IPS DF 4.7 (cell line): ENCODE measurements around the gene B3GNT2.
"Not testable (repeated sequence)": the region's sequence is repeated elsewhere in the genome, so short reads cannot be mapped to it uniquely, and the experiment has no call there.

Source experiments
- DNase-seq: peaks from one replicate; pipeline ENCODE4 v3.0.0-alpha.2; 2013; ENCODE audit warnings: low spot score; ENCODE audit errors: extremely low read depth

B3GNT2 gene, protein sequence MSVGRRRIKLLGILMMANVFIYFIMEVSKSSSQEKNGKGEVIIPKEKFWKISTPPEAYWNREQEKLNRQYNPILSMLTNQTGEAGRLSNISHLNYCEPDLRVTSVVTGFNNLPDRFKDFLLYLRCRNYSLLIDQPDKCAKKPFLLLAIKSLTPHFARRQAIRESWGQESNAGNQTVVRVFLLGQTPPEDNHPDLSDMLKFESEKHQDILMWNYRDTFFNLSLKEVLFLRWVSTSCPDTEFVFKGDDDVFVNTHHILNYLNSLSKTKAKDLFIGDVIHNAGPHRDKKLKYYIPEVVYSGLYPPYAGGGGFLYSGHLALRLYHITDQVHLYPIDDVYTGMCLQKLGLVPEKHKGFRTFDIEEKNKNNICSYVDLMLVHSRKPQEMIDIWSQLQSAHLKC

DNA sequence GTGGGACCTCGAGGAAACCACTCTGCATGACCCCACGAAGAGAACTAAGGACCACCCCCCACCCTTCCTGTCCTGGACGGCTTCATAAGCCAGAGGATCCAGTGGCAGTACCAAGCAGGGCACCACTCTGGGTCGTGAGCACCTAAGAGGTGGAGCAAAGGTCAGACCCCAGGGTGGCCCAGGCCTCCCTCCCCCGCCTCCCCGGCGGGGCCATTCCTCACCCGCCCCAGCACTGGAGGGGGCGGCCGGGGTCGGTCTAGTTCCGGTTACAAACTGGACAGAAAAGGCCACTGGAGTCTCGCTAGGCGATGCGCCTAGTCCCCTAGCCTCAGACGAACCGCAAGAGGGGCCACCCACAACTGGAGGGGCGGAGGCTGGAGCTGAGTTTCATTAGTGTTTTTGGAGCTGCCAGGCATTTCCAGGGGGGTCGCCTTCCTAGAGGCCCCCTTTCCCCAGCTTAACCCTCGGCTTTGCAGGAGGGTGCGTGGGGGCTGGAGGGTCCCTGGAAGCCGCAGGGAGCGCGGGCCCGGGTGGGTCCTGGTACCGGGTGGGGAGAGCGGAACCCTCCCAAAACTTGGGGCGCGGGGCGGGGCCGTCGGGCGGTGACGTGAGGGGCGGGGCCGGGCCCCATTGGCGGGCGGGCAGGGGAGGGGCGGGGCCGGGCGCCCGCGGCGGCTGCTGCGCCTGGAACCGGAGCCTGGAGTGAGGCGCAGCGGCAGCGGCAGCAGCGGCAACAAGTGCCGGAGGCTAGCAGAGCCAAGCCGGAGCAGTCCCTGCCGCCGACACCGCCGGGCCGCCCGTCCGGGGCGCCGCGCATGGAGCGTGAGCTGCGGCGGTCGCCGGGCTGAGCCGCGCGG, at the start of gene B3GNT2:
Gene B3GNT2 (plus strand): TSS at position 695 of the 857 bp plus-strand sequence. CDS start 26,106 bp downstream, outside the sequence.
- no peak for DNase-seq

DNA sequence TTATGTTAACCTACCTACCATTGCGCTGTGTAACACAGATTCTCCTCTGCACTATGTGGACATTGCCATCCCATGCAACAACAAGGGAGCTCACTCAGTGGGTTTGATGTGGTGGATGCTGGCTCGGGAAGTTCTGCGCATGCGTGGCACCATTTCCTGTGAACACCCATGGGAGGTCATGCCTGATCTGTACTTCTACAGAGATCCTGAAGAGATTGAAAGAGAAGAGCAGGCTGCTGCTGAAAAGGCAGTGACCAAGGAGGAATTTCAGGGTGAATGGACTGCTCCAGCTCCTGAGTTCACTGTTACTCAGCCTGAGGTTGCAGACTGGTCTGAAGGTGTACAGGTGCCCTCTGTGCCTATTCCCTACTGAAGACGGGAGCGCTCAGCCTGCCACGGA, 49.1 kb upstream of the B3GNT2 start:
- not testable (repeated sequence) for DNase-seq

DNA sequence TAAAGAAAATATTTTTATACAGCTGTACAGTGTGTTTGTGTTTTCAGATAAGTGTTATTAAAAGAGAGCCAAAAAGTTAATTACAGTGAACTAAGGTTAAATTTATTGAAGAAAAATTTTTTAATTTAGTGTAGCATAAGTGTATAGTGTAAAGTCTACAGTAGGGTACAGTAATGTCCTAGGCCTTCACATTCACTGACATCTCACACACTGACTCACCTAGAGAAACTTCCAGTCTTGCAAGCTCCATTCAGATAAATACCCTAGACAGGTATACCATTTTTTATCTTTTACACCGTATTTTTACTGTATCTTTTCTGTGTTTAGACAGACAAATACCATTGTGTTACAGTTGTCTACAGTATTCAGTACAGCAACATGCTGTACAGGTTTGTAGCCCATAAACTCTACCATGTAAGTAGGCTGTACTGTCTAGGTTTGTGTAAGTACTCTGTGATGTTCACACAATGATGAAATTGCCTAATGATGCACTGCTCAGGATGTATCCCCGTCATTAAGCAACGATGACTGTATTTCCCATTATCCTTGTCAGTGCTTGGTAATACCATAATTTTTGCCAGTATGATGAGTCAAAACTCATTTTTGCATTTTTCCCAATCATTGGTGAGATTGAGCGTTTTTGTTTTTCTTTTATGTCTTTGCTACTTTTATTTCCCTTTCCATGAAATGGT, 48.2 kb upstream of the B3GNT2 start:
- no peak for DNase-seq

DNA sequence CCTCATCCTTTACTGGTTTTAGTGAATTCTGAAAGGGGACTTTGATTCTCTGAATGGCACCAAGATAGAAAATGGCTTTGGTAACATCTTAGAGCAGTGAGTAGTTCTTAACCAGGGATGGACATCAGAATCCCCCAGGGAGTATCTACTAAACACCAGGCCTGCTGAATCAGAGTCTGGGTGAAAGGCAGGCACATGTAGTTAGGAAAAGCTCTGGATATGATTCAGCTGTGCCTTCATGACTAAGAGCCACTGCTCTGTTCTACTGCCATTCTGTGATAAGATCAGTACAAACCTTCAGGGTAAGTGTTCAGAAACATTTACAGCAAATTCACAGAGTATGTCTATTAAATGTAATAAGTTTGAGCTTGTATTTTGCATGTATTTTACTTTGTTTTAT, 46.2 kb upstream of the B3GNT2 start:
- no peak for DNase-seq

DNA sequence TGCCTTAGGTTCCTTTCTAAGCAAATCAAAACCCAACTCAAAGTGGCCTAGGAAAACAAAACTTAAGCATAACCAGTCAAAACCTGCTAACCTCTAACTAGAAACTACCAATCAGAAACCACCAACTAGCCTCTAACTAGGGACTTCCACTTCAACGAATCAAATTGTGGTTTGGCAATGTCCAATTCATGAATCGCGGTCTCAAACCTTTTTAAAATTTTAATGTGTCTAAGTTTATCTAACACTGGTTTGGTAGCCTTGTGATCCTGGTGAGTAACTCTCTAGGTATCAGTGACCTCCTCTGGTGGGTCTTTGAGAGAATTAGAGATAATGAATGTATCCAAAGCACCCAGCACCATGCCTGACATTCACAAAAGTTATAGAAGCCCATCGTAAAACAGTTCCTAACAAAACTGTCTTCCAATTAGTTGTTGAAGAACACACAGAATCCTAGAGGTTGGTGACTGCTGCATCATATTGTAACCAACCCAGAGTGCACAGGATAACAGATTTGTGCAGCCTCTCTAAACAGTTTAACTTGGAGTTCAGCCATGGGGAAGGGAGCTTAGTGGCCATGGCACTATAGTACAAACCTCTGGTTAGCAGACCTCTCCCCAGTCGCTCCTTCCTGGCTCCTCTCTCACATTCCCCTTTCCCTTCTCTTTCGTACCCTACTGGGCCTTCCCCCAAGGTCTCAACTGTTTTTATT, 45.2 kb upstream of the B3GNT2 start:
- no peak for DNase-seq

DNA sequence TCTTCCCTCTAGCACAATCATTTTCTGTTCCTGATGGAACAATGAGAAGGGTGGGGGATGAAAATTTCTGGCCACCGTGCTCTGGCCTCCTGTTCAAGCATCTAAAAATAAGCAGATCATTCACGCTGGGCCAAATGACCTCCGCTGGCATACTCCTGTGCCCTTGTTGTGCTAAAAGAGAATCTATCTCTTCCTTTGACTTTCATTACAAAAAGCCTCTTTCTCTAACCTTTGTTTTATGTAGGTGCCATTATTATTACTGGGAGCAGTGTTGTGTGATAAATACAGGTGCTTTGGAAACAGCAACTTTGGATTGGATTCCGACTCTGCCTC, 44.6 kb upstream of the B3GNT2 start:
- no peak for DNase-seq

DNA sequence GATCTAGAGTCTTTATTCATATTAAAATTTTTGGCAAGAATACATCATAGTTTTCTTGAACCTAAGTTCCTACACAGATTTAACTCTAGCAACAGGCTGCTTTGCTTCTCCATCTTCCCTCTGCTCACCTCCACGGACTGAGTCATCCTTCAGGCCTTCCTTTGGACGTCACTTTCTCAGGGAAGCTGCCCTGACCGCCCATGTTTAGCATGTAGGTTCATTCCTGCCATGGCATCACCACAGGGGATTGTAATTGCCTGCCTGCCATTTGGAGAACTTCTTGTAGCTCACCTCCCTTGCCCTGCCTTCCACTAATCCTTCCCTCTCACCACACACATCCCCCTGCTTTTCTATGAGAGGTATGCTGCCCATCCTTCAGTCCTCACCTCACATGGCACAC, 43.9 kb upstream of the B3GNT2 start:
- DNase-seq: no peak

DNA sequence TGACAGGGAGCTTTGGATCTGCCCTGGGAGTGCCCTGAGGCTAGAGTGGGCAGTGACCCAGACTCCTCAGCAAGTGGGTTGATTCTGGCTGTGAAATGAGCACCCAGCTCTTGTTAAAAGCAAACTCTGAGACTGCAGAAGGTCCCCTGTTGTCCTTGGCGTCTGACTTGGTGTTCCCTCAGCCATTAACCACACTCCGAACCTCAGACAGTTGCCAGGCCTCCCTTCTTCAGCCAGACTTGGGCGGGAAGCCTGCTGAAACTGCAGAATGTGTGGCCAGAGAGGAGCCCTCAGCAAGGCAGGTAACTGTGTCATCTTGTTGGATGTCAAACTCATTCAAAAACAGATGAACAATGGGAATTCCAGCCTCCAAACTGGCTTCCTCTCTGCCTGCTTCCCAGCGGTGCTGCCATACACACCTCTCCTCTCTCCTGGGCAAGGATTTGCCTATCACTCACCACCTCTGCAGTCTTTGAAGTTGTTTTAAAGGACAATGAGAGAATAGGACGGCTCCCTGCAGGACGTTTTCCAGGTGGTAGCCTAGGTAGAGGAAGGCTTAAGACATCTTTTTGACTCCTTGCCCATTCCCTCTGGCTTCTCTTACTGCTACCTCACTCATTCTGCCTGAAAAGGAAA, 38.9 kb upstream of the B3GNT2 start:
- DNase-seq: no peak

DNA sequence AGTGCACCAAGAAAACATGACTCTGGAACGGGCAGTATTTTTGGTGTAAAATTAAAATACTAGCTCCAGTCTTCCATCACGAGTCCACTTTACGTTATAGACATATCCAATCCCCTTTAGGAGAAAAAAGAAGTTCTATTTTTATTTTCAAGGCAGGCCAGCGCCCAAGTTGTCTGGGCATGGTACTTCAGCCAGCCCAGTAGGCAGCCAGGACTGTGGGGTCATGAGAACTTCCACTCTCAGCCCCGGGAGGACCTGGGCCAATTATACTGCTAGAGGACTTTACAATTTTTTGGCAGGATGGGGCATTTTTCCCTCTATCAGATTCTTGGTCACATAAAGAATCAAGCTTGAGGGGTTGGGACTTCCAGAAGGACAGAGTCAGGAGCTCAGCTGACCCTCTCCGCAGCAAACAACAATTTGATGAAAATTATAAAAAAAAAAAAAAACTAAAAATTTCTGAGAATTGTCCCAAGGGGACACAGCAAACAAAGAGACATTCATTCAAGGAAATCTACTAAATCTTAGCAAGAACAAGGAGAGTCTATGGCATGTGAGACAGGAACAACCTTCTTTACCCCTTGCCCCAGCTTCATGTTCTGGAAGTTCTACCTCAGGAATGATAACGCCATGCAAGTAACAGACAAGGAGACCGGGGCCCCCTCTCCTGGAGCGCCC, 37.3 kb upstream of the B3GNT2 start:
- no peak for DNase-seq

DNA sequence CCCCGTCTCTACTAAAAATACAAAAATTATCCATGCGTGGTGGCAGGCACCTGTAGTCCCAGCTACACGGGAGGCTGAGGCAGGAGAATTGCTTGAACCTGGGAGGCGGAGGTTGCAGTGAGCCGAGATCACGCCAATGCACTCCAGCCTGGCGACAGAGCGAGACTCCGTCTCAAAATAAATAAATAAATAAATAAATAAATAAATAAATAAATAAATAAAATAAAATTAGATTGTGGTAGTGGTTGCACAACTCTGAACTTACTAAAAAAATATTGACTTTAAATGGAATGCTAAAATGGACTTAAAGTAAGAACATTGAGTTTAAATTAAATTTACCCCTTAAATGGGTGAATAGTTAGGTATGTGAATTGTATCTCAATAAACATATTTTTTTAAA, 35.2 kb upstream of the B3GNT2 start:
- DNase-seq: not testable (repeated sequence)

DNA sequence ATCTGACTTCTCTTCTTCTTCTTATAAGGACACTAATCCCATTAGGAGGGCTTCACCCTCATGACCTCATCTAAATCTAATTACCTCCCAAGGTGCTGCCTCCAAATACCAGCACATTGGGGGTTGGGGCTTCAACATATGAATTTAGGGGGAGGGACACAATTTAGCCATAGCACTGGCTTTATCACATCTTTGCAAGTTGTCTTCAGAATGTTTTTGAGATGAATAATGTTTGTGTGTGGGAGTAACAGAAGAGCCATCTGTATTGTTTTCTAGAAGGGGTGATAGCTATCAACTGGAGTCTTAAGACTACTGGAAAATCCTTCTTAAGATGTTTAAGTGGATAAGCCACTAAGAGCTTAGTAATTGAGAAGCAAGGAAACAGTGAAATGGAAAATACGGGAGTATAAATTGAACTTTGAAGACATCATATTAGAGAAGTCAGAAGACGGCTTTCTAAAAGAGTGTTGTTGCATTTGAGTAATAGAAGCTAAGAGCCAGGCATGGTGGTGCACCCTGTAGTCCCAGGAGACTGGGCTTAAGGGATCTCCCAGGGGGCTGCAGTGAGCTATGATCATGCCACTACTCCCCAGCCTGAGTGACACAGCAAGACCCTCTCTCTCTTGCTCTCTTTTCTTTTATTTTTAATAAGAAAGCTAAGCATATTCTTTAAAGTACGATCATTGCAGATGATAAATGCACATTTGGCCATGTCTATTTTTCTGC, 32.6 kb upstream of the B3GNT2 start:
- no peak for DNase-seq

DNA sequence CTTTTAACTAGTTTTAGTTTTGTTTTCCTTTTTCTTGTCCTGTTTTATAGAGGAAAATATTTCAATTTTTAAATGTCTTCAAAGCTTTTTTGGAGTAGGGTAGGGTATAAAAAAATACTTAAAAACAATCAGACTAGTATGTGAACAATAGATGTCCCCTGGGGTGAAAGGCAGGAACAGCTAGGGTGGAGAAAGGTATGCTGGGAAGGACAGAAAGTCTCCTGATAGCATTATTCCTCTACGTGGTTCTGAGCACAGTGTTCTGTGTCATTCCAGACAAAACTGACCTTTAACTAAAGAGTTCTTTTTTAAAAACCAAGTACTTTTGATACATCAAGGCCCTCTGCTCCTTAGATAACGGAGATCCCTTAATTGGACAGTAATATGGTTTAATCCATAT, 32.1 kb upstream of the B3GNT2 start:
- no peak for DNase-seq

DNA sequence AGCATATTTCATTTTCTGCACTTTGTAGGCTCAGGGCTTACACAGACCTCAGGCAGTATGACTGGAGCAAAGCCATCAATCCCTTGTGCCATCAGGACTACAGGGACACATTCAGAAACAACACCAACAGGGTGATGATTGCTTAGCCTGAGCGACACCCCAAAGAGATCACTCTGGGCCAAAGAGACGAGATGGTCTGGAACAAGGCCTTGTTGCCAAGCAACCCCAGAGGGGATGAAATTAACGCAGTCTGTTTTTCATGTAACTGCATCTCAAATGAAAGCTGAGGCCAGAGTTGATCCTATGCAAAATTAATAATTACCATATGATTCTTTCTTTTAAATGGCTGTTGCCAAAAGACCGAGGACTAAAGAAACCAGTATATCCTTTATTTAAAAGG, 20.2 kb upstream of the B3GNT2 start:
- DNase-seq: no peak

DNA sequence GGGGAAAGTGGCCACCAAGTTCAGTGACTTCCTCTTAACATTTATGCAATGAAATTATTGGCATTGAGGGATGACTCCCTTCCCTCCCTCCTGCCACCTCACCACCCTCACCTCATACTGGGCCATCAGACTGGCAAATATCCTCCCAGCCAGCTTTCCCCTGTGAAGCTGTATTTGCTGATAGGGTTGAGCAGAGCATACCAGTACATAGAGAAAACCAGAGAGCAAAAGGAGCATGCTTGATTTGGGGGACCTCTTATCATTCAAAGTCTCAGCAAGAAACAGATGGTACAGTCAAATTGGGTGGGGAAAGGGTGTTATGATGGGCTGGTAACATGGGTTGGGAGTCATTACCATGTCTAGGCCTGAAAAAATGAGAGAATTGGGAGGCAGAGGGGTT, 19.1 kb upstream of the B3GNT2 start:
- DNase-seq: no peak

DNA sequence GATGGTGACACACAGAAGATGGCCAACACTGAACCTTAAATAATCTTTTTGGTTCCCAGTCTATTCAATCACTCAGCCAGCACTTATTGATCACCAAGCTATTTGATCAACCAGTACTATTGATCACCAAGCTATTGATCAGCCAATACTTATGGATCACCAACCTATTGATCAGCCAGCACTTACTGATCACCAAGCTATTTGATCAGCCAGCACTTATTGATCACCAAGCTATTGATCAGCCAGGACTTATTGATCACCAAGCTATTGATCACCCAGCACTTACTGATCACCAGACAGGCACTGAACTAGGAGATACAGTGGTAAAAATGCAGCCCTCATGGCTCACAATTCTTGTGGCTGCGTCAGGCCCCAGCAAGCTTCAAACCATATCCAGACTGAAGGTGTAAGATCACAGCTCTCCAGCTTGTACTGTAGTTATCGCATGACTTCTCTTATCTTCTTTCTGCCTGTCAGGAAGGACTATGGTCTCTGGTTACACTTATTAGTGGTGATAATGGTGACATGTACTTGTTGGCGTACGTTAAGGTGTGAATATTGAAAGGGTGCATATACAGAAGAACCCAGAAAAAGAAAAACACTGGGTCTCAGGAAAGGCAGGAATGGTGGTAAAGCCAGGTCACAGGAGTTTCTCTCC, 18.4 kb upstream of the B3GNT2 start:
- DNase-seq: no peak

DNA sequence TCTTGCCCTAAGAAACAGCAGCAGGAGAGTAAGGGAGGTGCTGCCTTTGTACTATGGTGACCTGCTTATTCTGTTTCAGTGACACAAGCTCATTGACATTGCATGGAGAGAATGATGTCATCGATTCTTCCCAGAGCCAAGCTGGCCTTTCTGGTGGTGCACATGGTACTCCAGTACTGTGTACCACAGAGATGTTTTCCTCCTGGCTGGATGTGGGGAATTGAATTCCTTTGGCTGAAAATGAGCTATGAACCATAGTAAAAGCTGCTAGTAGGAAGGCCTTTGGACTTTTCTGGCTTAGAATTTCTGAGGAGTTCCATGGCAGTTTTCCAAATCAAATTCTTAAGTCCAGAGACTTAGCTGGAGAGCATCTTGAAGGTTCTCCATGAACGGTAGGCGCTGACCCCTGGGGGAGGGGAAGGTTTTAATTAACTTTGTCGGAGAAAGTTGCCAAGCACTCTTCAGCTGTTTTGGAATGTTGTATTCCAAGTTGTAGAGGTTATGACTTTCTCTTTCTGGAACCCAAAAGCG, 17.1 kb upstream of the B3GNT2 start:
- no peak for DNase-seq

DNA sequence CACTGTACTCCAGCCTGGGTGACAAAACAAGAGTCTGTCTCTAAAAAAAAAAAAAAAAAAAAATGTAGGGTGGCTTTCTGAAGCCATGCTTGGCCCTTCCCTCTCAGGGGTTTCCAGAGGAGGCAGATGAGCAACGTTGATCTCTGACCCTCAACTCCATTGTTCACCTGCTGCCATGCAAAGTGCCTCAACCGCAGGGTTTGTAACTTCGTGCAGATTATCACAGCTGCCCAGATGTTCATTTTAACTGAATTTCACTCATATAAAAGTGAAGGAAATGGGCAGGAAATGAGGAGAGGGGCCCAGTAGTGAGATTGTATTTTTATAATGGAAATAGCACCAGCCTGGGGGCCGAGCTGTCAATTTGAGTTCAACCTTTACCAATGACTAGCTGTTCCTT, 14.9 kb upstream of the B3GNT2 start:
- no peak for DNase-seq

DNA sequence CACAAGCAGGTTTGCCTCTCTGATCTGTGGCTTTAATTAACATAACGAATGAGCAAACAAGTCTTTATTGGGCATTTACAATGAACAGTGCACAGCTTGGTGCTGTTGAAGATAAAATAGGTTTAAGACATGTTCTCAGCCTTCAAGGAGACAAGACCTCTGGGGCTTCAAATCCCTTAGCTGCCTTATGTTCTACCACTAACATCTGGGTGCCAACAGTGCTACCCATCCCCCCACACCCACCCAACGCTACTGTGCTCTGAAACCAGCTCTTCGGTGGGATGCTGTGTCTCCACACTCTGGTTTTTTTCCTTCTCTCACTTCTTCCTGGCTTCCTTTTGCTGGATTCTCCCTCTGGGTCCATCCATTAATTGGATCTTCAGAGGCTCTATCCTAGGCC, 14.1 kb upstream of the B3GNT2 start:
- DNase-seq: no peak
